ENCODE results near the gene C1orf35. TPM values are rescaled to one million over a fixed set of nuclear protein-coding genes. Genes with fewer than 3 reads are reported as not detected.

The C1orf35 gene
- total RNA-seq, 1 donor from 2014 or later = 11.8 TPM

- Histone ChIP-seq H3K4me1 (peaks cover 11% of the 10 kb centered on the region), H3K79me2 (ENCODE audit: low read depth) (peaks cover 25% of the 10 kb centered on the region), H3K27me3 (peaks cover 8% of the 10 kb centered on the region), H3K36me3 (no peaks in the 10 kb centered on the region), H2AFZ (replicated peaks) (no peak overlapping the region), H3K27ac (no peak overlapping the region), H3K9me3 (ENCODE audit: low read depth) (no peaks in the 10 kb centered on the region), H4K20me1 (ENCODE audit: low read depth) (peaks cover 3% of the 10 kb centered on the region), H3K4me3 (no peak overlapping the region), H3K4me2 (no peak overlapping the region), H3F3A (ENCODE audit: low read depth) (peaks cover 13% of the 10 kb centered on the region), H3K9ac (no peak overlapping the region)
- TF ChIP-seq EZH2 (IDR thresholded peaks at IDR 0.05) = no peak
- no peak for TF ChIP-seq CTCF (IDR thresholded peaks at IDR 0.05)
- TF ChIP-seq EZH2phosphoT487 (IDR thresholded peaks at IDR 0.05) = no peak
- H3K4me3 Mint-ChIP-seq = peak overlapping the region; percentile 70
- H3K27me3 Mint-ChIP-seq (ENCODE audit: insufficient read depth, low read depth) = peaks cover 19% of the 10 kb centered on the region
- H3K27ac Mint-ChIP-seq = no peak overlapping the region
- H3K4me1 Mint-ChIP-seq = peaks cover 28% of the 10 kb centered on the region
- no peaks in the 10 kb centered on the region for H3K9me3 Mint-ChIP-seq
- DNase-seq (ENCODE audit: low spot score) = no peak
- no peaks in the 10 kb centered on the region for H3K36me3 Mint-ChIP-seq
These were observed 3.6 kb upstream of the C1orf35 start for GRCh38 chr1:228106800-228107054.

- H3K4me3 Mint-ChIP-seq = peak overlapping the region; percentile 70
- peaks cover 8% of the 10 kb centered on the region for H4K20me1 ChIP-seq (ENCODE audit: low read depth)
- peaks cover 30% of the 10 kb centered on the region for H3K79me2 ChIP-seq (ENCODE audit: low read depth)
- H3K9me3 ChIP-seq (ENCODE audit: low read depth) = no peaks in the 10 kb centered on the region
- H3F3A ChIP-seq (ENCODE audit: low read depth) = peaks cover 17% of the 10 kb centered on the region
- no peaks in the 10 kb centered on the region for H3K9me3 Mint-ChIP-seq
- H3K27me3 Mint-ChIP-seq (ENCODE audit: insufficient read depth, low read depth) = peaks cover 19% of the 10 kb centered on the region
- peaks cover 11% of the 10 kb centered on the region for H3K4me1 ChIP-seq
- H3K4me3 ChIP-seq = no peak overlapping the region
- H3K27ac Mint-ChIP-seq = no peak overlapping the region
- peaks cover 8% of the 10 kb centered on the region for H3K27me3 ChIP-seq
- H3K36me3 ChIP-seq = no peaks in the 10 kb centered on the region
- TF ChIP-seq EZH2phosphoT487 (IDR thresholded peaks at IDR 0.05) = no peak
- TF ChIP-seq CTCF (IDR thresholded peaks at IDR 0.05) = no peak
- no peak for TF ChIP-seq EZH2 (IDR thresholded peaks at IDR 0.05)
- H3K4me1 Mint-ChIP-seq = peaks cover 33% of the 10 kb centered on the region
- no peak overlapping the region for H3K27ac ChIP-seq
- H3K4me2 ChIP-seq = no peak overlapping the region
- peaks cover 4% of the 10 kb centered on the region for H3K36me3 Mint-ChIP-seq
- no peak overlapping the region for H3K9ac ChIP-seq
- H2AFZ ChIP-seq (replicated peaks) = no peak overlapping the region
- DNase-seq (ENCODE audit: low spot score) = no peak
These were observed 3.1 kb upstream of the C1orf35 start for GRCh38 chr1:228105996-228106799.

- TF ChIP-seq EZH2phosphoT487 (IDR thresholded peaks at IDR 0.05) (no peak), CTCF (IDR thresholded peaks at IDR 0.05) (no peak), EZH2 (IDR thresholded peaks at IDR 0.05) (no peak)
- H3K27me3 Mint-ChIP-seq (ENCODE audit: insufficient read depth, low read depth) = peaks cover 15% of the 10 kb centered on the region
- Histone ChIP-seq H3F3A (ENCODE audit: low read depth) (peaks cover 17% of the 10 kb centered on the region), H3K36me3 (no peaks in the 10 kb centered on the region), H3K27me3 (peaks cover 8% of the 10 kb centered on the region), H3K4me3 (no peak overlapping the region), H3K79me2 (ENCODE audit: low read depth) (peaks cover 30% of the 10 kb centered on the region), H2AFZ (replicated peaks) (no peak overlapping the region), H3K27ac (no peak overlapping the region), H4K20me1 (ENCODE audit: low read depth) (peaks cover 15% of the 10 kb centered on the region), H3K9ac (no peak overlapping the region), H3K4me1 (peaks cover 11% of the 10 kb centered on the region), H3K9me3 (ENCODE audit: low read depth) (no peaks in the 10 kb centered on the region), H3K4me2 (no peak overlapping the region)
- H3K4me1 Mint-ChIP-seq = peaks cover 33% of the 10 kb centered on the region
- no peak overlapping the region for H3K27ac Mint-ChIP-seq
- H3K4me3 Mint-ChIP-seq = peak overlapping the region; percentile 95
- H3K36me3 Mint-ChIP-seq = peaks cover 4% of the 10 kb centered on the region
- no peak for DNase-seq (ENCODE audit: low spot score)
- H3K9me3 Mint-ChIP-seq = no peaks in the 10 kb centered on the region
These were observed 2.3 kb upstream of the C1orf35 start for GRCh38 chr1:228105270-228105995.

Data from neural progenitor cell (in vitro differentiated cells).